ENCODE data around the gene PROK2. TPM values are rescaled to one million over a fixed set of nuclear protein-coding genes. Genes with fewer than 3 reads are reported as not detected.

PROK2 gene
- total RNA-seq, 1 experiment from 2014 or later: 1.4 TPM

GRCh38 chr3:71831599-71831998 is 46.7 kb upstream of the PROK2 start:
- Histone ChIP-seq H3K23me2 (ENCODE audit: insufficient read length, low read depth, low read length, poor library complexity, severe bottlenecking) (no peaks in the 10 kb centered on the region), H4K8ac (replicated peaks; ENCODE audit: insufficient read length, low read depth, low read length) (no peak overlapping the region), H4K91ac (ENCODE audit: insufficient read length, low read depth, low read length) (no peak overlapping the region), H2AK5ac (ENCODE audit: insufficient read length, low read length) (no peak overlapping the region), H3K4me1 (ENCODE audit: insufficient read depth, low read length) (no peaks in the 10 kb centered on the region; the same call in 1 of the 2 replicates), H3K4ac (ENCODE audit: low read depth, low read length) (no peak overlapping the region), H4K20me1 (ENCODE audit: control insufficient read depth, insufficient read depth, insufficient read length) (no peaks in the 10 kb centered on the region), H3K14ac (ENCODE audit: insufficient read depth, low read length) (no peak overlapping the region), H3K79me2 (ENCODE audit: insufficient read depth, low read length) (peaks cover 2% of the 10 kb centered on the region; the same call in 1 of the 2 replicates), H4K5ac (ENCODE audit: insufficient read length, low read depth, low read length) (no peak overlapping the region), H3K9me3 (ENCODE audit: control insufficient read depth, low read depth, low read length) (no peaks in the 10 kb centered on the region), H3K27ac (ENCODE audit: insufficient read length, low read depth, low read length) (no peak overlapping the region), H3K4me2 (ENCODE audit: insufficient read depth, insufficient read length, low read length) (no peak overlapping the region), H2BK120ac (ENCODE audit: low read depth, low read length, poor library complexity, severe bottlenecking) (no peak overlapping the region), H3K27me3 (ENCODE audit: insufficient read depth, low read length) (no peaks in the 10 kb centered on the region), H2BK12ac (ENCODE audit: insufficient read length, low read depth, low read length) (no peak overlapping the region), H3T11ph (ENCODE audit: low read length) (no peak overlapping the region), H2BK20ac (ENCODE audit: low read depth, low read length, poor library complexity, severe bottlenecking) (no peak overlapping the region), H3K56ac (ENCODE audit: insufficient read length, low read depth, low read length) (no peak overlapping the region), H3K9ac (ENCODE audit: extremely low read depth, insufficient read length, low read length) (no peak overlapping the region), H3K79me1 (ENCODE audit: insufficient read depth, low read depth, low read length, poor library complexity, severe bottlenecking) (no peaks in the 10 kb centered on the region), H3K18ac (ENCODE audit: insufficient read length, low read depth, low read length) (no peak overlapping the region), H2AFZ (ENCODE audit: low read length) (no peak overlapping the region), H3K23ac (ENCODE audit: insufficient read length, low read depth, low read length) (no peak overlapping the region), H2BK15ac (ENCODE audit: low read depth, low read length) (no peak overlapping the region), H2BK5ac (ENCODE audit: insufficient read length, low read length) (no peak overlapping the region)
- TF ChIP-seq, protein P1, sequence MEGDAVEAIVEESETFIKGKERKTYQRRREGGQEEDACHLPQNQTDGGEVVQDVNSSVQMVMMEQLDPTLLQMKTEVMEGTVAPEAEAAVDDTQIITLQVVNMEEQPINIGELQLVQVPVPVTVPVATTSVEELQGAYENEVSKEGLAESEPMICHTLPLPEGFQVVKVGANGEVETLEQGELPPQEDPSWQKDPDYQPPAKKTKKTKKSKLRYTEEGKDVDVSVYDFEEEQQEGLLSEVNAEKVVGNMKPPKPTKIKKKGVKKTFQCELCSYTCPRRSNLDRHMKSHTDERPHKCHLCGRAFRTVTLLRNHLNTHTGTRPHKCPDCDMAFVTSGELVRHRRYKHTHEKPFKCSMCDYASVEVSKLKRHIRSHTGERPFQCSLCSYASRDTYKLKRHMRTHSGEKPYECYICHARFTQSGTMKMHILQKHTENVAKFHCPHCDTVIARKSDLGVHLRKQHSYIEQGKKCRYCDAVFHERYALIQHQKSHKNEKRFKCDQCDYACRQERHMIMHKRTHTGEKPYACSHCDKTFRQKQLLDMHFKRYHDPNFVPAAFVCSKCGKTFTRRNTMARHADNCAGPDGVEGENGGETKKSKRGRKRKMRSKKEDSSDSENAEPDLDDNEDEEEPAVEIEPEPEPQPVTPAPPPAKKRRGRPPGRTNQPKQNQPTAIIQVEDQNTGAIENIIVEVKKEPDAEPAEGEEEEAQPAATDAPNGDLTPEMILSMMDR (conservative IDR thresholded peaks at IDR 0.05): no peak
- no CpG with 5 or more reads among the region's 2 CpGs for WGBS (ENCODE audit: extremely low coverage, insufficient read length, low lambda C conversion rate)
- no peak overlapping the region for H3K27ac Mint-ChIP-seq
- no peaks in the 10 kb centered on the region for H3K9me3 Mint-ChIP-seq
- no peak overlapping the region for H3K4me3 Mint-ChIP-seq
- H3K4me1 Mint-ChIP-seq: peaks cover 0 to 4% of the 10 kb centered on the region in 2 experiments; a peak in 2 of 4 replicates
- H3K27me3 Mint-ChIP-seq (ENCODE audit: low read depth): no peaks in the 10 kb centered on the region
- no peaks in the 10 kb centered on the region; a peak in 1 of 7 replicates for H3K36me3 Mint-ChIP-seq (ENCODE audit: insufficient read depth in 1 of 3, low read depth in 3 of 3)
- no peak for DNase-seq

All from H9 (cell line).